Activated naive CD4-positive, alpha-beta T cell treated with anti-CD3 and anti-CD28 coated beads, Interleukin-2, amount 50 U/mL, for 16 hours (primary cell): ENCODE results near the gene CYP21A2.
"Not testable (repeated sequence)": the region's sequence is repeated elsewhere in the genome, so short reads cannot be mapped to it uniquely, and the experiment has no call there.

ENCODE experiments used
- DNase-seq: peaks from one replicate; pipeline ENCODE4 v3.0.0-alpha.2; 2020

The CYP21A2 gene

DNA sequence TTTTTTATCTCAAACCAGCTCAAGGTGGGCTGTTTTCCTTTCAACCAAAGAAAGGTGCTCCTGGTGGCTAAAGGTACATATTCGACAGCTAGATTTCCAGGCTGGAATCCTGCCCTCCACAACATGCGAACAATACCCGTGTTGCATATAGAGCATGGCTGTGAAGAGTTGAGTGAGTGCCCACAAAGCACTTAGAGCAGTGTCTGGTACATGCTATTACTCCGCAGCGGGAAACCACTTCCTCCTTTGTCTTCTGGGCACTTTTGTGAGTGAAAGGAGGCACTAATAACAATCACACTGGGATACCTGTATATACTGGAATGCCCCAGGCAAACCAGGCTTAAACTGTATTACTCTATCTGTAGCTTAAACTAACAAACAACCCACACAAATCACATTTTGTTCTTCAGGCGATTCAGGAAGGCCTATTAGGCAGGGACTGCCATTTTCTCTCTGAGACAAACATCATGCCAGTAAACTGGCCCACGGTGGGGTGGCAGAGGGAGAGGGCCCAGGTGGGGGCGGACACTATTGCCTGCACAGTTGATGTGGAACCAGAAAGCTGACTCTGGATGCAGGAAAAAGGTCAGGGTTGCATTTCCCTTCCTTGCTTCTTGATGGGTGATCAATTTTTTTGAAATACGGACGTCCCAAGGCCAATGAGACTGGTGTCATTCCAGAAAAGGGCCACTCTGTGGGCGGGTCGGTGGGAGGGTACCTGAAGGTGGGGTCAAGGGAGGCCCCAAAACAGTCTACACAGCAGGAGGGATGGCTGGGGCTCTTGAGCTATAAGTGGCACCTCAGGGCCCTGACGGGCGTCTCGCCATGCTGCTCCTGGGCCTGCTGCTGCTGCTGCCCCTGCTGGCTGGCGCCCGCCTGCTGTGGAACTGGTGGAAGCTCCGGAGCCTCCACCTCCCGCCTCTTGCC lies at the start of gene CYP21A2:
Gene CYP21A2 (plus strand): TSS at position 818 of the 927 bp plus-strand sequence. CDS start 8 bp downstream, at position 826.
- not testable (repeated sequence) for DNase-seq

DNA sequence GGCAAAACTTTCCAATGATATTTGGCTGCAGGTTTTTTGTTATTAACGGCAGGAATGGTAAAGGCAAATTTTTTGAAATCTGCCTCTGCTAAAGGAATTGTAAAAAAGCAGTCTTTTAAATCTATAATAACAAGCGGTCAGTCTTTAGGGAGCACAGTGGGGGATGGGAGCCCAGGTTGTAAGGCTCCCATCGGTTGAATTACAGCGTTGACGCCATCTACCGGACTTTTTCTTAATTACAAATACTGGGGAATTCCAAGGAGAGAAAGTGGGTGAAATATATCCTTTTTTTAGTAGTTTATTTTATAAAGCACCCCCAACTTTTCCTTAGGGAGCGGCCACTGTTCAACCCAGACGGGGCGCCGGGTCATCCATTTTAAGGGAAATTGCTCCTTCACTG lies 48.9 kb upstream of the CYP21A2 start:
- DNase-seq, result not testable (repeated sequence)

DNA sequence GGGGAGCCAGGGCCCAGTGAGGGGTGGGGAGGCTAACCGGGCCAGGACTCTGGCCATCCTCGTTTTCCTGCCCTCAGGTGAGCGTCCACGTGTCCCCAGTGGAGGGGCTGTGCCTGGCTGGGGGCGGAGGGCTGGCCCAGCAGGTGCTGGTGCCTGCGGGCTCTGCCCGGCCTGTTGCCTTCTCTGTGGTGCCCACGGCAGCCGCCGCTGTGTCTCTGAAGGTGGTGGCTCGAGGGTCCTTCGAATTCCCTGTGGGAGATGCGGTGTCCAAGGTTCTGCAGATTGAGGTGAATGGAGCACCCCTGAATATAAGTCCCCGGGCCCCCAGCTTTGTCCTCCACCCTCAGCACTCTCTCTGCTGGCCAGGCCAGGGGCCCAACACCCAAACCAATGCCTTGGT lies 43.8 kb upstream of the CYP21A2 start:
- DNase-seq, result not testable (repeated sequence)

DNA sequence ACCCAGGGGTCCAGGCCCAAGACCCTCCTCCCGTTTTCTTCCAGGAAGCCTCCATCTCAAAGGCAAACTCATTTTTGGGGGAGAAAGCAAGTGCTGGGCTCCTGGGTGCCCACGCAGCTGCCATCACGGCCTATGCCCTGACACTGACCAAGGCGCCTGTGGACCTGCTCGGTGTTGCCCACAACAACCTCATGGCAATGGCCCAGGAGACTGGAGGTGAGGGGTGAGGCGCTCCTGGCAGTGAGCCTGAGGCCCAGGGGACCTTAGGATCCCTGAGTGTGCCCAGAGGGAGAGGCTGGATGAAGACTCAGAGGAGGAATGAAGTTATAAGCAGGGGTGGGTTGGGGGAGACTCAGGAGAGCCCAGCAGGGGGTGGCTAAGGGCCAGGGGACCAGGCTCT lies 41.8 kb upstream of the CYP21A2 start:
- DNase-seq, result not testable (repeated sequence)

DNA sequence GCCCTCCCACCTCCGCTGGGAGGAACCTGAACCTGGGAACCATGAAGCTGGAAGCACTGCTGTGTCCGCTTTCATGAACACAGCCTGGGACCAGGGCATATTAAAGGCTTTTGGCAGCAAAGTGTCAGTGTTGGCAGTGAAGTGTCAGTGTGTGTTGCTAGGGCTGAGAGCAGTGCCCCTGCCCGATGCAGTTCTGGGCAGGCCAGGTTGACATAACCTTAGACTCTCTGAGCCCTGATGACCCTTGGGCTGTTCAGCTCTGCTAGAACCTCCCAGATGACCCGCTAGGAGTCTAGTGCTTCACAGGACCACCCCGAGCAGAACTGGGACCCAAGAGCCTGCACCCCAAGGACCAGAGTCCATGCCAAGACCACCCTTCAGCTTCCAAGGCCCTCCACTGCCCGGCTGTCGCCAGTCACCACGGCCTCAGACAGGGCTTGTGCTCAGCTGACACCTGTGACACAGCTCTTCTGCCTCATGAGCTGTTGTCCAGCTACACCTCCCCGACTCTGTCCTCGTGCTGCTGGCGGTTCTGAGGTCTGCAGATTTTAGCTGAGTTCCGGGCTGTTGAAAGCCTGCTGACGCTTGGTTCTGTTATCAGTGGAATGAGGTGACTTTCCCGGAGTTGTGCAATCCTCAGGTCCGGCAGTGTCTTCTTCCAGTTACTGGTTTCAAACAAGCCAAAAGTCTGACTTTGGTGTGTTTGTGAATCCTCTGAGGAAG lies 35.5 kb upstream of the CYP21A2 start:
- DNase-seq, result not testable (repeated sequence)

DNA sequence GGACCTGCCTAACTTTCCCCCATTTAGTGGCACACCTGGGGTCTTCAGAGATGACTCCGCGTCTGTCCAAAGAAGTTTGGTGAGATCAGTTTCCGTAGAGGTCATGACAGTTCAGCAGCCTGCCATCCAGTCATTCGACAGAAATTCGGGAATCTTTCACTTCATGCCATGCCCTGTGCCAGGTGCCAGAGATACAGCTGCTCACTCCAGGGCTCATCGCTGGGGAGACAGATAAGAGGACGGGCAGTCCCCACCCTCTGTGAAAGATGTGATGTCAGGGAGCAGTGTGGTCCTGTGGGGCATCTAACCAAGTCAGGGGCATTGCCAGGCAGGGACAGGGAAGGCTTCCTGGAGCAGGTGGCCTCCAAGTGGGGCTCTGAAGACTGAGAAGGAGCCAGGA lies 34.9 kb upstream of the CYP21A2 start:
- DNase-seq, result not testable (repeated sequence)

DNA sequence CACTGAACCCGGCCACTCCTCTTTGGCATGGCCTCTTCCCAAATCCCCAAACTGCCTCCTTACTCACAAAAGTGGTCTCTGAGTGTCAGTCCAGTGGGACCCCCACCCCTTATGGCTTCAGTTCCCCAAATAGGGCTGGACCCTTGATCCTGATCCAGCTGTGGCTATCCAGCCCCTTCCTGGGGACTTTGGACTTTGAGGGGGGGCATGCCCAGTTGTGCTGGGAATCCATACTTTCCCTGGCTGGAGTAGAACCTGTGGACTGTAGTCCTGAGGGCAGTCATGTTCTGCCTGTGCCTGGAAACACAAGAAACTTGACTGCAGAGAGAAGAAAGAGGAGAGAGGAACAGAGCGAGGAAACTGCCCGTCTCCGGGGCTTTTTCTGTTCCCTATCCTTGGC lies 33.8 kb upstream of the CYP21A2 start:
- DNase-seq, result not testable (repeated sequence)

DNA sequence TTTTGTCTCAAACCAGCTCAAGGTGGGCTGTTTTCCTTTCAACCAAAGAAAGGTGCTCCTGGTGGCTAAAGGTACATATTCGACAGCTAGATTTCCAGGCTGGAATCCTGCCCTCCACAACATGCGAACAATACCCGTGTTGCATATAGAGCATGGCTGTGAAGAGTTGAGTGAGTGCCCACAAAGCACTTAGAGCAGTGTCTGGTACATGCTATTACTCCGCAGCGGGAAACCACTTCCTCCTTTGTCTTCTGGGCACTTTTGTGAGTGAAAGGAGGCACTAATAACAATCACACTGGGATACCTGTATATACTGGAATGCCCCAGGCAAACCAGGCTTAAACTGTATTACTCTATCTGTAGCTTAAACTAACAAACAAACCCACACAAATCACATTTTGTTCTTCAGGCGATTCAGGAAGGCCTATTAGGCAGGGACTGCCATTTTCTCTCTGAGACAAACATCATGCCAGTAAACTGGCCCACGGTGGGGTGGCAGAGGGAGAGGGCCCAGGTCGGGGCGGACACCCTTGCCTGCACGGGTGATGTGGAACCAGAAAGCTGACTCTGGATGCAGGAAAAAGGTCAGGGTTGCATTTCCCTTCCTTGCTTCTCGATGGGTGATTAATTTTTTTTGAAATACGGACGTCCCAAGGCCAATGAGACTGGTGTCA lies 33.2 kb upstream of the CYP21A2 start:
- peak; percentile 3 for DNase-seq

DNA sequence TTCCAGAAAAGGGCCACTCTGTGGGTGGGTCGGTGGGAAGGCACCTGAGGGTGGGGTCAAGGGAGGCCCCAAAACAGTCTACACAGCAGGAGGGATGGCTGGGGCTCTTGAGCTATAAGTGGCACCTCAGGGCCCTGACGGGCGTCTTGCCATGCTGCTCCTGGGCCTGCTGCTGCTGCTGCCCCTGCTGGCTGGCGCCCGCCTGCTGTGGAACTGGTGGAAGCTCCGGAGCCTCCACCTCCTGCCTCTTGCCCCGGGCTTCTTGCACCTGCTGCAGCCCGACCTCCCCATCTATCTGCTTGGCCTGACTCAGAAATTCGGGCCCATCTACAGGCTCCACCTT lies 32.7 kb upstream of the CYP21A2 start:
- DNase-seq, result peak; percentile 3

DNA sequence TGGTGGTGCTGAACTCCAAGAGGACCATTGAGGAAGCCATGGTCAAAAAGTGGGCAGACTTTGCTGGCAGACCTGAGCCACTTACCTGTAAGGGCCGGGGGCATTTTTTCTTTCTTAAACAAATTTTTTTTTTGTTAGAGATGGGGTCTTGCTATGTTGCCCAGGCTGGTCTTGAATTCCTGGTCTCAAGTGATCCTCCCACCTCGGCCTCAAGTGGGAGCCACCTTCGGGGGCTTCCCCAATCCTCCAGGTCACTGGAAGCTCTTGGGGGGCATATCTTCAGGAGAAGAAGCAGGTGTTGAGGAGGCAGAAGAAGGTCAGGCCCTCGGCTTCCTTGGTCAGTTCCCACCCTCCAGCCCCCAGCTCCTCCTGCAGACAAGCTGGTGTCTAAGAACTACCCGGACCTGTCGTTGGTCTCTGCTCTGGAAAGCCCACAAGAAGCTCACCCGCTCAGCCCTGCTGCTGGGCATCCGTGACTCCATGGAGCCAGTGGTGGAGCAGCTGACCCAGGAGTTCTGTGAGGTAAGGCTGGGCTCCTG lies 32.2 kb upstream of the CYP21A2 start:
- DNase-seq, result peak; percentile 1

DNA sequence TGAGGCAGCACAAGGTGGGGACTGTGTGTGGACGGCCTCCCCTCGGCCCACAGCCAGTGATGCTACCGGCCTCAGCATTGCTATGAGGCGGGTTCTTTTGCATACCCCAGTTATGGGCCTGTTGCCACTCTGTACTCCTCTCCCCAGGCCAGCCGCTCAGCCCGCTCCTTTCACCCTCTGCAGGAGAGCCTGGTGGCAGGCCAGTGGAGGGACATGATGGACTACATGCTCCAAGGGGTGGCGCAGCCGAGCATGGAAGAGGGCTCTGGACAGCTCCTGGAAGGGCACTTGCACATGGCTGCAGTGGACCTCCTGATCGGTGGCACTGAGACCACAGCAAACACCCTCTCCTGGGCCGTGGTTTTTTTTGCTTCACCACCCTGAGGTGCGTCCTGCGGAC lies 31.1 kb upstream of the CYP21A2 start:
- DNase-seq, result peak; percentile 3

DNA sequence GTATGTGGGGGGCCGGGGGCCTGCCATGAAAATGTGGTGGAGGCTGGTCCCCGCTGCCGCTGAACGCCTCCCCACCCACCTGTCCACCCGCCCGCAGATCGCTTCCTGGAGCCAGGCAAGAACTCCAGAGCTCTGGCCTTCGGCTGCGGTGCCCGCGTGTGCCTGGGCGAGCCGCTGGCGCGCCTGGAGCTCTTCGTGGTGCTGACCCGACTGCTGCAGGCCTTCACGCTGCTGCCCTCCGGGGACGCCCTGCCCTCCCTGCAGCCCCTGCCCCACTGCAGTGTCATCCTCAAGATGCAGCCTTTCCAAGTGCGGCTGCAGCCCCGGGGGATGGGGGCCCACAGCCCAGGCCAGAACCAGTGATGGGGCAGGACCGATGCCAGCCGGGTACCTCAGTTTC lies 30.2 kb upstream of the CYP21A2 start:
- not testable (repeated sequence) for DNase-seq

DNA sequence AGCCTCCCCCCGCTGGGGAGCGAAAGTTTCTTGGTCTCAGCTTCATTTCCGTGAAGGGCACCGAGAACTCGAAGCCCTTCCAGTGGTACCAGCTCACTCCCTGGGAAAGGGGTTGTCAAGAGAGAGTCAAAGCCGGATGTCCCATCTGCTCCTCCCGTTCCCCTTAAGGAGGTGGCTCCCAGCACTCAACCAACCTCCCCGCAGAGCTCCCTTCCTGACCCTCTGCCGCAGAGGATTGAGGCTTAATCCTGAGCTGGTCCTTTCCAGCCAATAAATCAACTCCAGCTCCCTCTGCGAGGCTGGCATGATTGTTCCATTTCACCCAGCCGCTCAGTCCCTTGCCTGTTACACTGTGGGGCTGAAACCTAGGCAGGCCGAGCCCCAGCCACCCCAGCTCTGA lies 29.6 kb upstream of the CYP21A2 start:
- not testable (repeated sequence) for DNase-seq

DNA sequence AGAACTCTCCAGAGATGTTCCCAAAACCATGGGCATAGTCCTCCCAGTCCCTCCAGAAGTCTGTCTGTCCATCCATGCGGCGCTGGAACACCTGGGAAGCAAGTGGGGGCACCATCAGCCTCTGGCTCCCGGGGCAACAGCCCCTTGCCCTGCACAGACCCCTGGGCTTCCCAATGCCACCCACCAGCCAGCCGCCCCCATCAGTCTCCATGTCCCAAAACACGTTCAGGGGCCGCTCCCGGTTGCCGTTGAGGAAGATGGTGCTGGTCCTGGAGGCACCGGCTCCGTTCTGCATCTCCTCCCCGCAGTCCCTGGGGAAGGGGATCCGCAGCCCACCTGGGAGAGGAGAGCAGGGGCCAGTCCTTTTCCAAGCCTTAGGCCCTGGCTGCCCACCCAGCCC lies 28.7 kb upstream of the CYP21A2 start:
- DNase-seq, result peak; percentile 6

DNA sequence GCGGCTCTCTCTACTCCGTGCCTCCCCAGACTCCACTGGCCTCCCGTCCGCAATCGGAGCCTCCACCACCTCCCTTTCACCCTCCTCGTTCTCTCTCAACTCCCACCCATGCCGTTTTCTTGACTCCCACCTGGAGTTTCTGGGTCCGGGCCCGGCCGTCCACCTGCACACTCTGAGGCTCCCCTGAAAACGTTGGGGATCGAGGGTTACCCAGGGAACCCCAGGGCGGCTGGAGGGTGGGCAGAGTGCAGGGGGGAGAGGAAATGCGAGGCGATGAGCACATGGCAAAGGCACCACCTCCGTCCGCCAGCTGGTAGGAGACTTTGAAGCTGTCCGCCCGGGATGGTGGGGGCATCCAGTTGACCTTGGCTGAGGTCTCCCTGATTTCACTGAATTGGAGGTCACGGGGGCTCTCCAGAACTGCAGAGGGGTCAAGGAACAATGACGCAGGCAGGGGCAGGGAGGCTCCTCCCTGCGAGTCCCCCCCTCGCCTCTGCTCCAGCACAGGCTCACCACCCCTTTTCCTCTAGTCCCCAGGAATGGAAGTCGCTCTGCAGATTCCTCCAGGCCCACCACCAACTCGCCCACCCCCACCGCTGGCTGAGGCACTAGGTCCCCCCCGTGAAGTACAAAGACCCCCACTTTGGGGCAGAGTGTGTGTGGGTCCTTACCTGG lies 27.2 kb upstream of the CYP21A2 start:
- peak; percentile 10 for DNase-seq

DNA sequence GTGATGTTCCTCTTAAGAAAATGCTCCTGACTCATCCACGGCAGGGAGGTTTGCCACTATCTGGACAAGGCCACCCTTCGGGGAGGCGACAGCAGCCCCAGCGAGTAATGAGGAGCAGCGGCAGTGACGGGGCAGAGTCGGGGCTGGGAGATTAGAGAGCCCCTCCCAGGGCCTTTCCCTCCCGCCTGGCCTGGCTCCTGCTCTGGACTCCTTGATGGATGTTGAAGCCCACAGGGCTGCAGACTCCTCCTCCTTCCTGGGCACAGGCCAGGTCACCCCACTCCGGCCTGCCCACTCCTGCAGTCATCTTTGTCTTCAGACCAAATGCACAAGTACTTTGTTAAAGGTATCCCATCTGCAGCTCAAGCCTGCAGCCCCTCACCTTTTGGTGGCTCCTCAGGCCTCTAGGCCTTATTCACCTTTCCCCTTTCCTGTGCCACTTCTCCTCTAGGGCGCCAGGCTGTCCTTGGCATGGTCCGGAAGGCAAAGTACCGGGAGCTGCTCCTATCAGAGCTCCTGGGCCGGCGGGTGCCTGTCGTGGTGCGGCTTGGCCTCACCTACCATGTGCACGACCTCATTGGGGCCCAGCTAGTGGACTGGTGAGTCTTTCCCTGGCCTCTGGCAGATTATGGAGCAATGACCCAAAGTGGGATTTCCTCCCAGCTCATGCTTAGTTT lies 25.1 kb upstream of the CYP21A2 start:
- peak; percentile 12 for DNase-seq

DNA sequence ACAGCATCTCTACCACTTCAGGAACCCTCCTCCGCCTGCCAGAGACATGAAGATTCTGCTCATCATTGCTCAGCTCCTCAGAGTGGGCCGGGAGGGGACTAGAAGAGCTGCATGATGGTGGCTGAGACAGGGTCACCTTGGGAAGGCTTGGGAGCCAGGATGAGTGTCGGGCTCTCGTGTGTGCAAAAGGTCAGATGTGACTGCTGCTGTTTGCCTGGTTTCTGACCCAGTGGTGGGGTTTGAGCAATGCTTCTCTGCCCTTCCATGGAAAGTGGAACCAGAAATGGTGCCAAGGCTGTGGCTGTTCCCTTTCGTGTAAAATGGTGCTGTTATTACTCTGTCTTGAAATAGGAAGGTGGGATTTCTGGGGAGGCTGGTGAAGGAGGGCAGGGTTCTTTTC lies 24.5 kb upstream of the CYP21A2 start:
- not testable (repeated sequence) for DNase-seq

DNA sequence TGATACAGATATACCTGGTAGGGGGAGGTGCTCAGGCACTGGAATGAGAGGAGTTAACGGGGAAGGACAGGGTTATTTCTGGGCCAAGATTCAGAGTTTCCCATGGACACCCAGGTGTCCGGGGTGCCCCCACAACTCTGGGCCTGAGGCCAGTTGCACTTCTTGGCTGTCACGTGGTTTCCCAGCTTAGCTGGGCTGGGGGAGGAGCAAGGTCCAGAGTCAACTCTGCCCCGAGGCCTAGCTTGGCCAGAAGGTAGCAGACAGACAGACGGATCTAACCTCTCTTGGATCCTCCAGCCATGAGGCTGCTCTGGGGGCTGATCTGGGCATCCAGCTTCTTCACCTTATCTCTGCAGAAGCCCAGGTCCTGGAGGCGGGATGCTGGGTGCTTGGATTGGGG lies 23.7 kb upstream of the CYP21A2 start, which contains the start of gene C4B:
Gene C4B (plus strand): TSS at position 249 of the 400 bp plus-strand sequence. CDS start 51 bp downstream, at position 300.
- not testable (repeated sequence) for DNase-seq

DNA sequence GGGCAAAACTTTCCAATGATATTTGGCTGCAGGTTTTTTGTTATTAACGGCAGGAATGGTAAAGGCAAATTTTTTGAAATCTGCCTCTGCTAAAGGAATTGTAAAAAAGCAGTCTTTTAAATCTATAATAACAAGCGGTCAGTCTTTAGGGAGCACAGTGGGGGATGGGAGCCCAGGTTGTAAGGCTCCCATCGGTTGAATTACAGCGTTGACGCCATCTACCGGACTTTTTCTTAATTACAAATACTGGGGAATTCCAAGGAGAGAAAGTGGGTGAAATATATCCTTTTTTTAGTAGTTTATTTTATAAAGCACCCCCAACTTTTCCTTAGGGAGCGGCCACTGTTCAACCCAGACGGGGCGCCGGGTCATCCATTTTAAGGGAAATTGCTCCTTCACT lies 16.1 kb upstream of the CYP21A2 start:
- DNase-seq, result not testable (repeated sequence)

DNA sequence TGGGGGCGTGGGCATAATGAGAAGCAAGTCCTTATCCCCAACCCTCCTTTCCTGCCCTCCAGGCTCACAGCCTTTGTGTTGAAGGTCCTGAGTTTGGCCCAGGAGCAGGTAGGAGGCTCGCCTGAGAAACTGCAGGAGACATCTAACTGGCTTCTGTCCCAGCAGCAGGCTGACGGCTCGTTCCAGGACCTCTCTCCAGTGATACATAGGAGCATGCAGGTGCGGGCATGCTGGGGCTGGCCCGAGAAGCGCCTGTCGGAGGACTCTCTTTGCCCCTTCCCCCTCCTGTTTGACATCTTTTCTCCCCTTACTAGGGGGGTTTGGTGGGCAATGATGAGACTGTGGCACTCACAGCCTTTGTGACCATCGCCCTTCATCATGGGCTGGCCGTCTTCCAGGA lies 9.6 kb upstream of the CYP21A2 start:
- not testable (repeated sequence) for DNase-seq

DNA sequence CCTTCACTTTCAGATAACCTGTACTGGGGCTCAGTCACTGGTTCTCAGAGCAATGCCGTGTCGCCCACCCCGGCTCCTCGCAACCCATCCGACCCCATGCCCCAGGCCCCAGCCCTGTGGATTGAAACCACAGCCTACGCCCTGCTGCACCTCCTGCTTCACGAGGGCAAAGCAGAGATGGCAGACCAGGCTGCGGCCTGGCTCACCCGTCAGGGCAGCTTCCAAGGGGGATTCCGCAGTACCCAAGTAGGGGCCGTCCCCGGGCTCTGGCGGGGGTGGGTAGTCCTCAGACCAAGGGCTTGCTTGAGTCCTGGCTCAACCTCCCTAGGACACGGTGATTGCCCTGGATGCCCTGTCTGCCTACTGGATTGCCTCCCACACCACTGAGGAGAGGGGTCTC lies 8.7 kb upstream of the CYP21A2 start:
- DNase-seq, result not testable (repeated sequence)
